IPS DF 19.7 (cell line): ENCODE measurements around the gene COMT.
"Not testable (repeated sequence)": the region's sequence is repeated elsewhere in the genome, so short reads cannot be mapped to it uniquely, and the experiment has no call there.

Experiments
- DNase-seq: peaks from one replicate; pipeline ENCODE4 v3.0.0-alpha.2; 2013; ENCODE audit warnings: low read depth, low spot score

COMT gene

DNA sequence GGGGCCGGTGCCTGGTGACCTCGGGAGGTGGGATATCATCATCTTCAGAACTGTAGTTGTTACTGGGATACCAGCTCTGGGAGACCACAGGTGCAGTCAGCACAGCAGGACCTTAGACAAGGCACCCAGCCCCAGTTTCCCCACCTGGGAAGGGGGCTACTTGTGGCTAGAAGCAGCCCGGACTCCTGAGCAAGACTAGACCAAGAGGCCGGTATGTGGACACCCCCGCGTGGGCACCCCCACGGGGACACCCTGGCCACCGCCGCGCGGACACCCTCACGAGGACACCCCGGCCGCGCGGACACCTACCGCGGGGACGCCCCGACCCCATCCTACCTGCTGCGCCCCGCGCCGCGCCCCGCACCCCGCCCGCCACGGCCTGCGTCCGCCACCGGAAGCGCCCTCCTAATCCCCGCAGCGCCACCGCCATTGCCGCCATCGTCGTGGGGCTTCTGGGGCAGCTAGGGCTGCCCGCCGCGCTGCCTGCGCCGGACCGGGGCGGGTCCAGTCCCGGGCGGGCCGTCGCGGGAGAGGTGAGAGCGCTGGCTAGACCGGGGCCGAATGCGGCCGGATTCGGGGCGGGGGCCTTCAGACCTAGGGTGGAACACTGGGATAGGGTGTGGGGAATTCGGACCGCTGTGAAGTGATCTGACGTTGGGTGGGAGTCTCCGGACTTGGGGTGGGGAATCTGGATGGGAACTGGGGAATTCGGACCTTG is at the start of gene COMT, which contains the start of gene TXNRD2:
TSS of gene COMT (plus strand) at position 408 of the 718 bp plus-strand sequence. CDS start 20,755 bp downstream, outside the sequence.
TSS of gene TXNRD2 (minus strand) at position 454 of the 718 bp plus-strand sequence. CDS start at position 439, 15 bp downstream.
- no peak for DNase-seq

- DNase-seq = no peak
Observed at GRCh38 chr22:19892257-19892879, 49.2 kb upstream of the COMT start.

GRCh38 chr22:19892925-19893324 is 48.6 kb upstream of the COMT start:
- DNase-seq = no peak

DNA sequence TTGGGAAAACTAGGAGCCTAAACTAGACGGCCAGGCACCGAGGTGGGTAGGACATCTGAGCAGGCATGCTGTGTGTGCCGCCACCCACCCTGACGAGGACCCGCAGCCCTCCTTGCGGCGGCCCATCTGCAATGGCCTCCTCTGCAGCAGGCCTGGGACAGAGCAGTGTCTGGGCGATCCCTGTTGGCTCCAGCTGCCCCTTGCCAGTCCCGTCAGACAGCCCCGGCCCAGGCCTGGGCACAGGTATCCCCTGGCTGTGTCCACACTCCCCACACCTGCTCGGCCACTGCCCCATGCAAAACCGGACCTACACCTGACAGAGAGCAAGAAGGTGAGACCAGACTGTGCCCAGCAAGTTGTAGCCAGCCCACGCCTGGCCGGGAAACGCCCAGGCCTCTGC is 48.2 kb upstream of the COMT start:
- DNase-seq = no peak

DNA sequence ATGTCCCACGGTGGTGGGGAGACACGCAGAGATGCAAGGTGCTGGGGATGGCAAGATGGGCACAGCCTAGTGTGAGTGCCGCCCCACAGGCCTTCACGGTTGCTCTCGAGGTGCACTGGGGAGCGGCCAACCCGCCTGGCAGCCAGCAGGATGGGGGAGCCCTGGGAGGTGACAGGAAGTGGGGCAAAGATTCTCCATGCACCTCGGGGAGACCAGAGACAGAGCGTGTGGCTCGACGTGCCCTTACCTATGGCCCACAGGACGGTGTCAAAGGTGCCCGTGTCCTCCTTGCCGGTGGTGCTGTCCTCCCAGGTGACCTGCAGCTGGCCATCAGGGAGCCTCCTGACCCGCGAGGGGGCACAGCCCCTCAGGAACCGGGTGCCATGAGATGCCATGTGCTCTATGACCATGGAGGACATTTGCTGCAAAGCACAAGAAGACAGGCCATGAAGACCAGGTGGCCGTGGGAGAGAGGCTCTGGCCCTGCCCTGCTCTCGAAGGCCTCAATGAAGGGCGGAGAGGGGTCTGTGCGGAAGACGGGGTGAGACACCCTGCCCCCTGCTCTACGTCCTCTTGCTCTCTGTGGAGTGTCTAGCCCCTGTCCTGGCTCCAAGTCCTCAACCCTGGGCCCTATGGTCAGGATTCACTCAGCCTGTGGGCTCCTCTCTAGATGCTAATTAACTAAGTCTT is 46.3 kb upstream of the COMT start:
- no peak for DNase-seq

DNA sequence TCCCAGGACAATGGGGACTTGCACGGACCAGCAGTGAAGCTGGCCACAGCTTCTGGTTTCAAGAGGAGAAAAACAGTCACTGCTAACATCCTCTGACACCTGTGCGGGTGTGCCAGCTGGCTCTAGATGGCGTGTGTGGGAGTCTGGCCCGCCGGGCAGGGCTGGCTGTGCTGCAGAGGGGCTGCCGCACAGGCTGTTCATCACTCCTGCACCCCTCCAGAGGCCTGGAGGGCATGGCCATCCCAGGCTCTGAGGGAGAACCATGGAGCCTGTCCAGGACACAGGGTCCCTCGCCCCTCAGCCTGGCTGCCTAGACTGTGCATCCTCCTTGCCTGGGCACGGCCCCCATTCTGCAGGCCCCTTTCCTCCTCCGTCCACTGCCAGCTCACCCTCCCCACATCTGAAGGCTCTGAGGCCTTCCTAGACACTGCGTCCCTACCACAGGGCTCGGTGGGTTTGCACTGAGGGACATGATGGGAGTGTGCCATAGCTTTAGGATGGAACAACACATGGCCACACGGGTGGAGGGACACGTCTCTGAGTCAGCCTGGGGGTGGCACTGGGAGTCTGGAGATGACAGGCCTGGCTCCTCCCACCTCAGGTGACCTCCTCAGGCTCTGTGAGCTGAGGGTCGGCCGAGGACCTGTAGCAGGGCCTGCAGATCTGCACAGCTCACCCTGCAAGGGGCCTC is 44.8 kb upstream of the COMT start:
- no peak for DNase-seq

GRCh38 chr22:19897726-19898125 is 43.8 kb upstream of the COMT start:
- DNase-seq = no peak

DNA sequence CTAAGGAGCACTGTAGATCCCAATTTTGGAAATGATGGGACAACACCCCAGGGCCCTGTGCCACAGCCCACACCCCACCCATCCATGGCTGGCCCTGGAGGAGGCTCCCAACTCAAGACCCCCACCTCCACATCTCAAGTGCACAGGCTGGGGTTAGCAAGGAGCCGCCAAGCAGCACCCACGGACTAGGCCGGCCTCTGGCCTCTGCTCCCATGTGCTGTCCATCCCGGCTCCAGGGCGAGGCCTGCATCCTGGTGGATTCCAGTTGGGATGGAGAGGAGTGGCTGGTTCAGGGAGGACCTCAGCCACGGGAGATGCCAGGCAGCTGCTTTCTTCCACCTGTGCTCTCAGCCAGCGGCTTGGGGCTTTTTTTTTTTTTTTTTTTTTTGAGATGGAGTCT is 43.4 kb upstream of the COMT start:
- DNase-seq = no peak

DNA sequence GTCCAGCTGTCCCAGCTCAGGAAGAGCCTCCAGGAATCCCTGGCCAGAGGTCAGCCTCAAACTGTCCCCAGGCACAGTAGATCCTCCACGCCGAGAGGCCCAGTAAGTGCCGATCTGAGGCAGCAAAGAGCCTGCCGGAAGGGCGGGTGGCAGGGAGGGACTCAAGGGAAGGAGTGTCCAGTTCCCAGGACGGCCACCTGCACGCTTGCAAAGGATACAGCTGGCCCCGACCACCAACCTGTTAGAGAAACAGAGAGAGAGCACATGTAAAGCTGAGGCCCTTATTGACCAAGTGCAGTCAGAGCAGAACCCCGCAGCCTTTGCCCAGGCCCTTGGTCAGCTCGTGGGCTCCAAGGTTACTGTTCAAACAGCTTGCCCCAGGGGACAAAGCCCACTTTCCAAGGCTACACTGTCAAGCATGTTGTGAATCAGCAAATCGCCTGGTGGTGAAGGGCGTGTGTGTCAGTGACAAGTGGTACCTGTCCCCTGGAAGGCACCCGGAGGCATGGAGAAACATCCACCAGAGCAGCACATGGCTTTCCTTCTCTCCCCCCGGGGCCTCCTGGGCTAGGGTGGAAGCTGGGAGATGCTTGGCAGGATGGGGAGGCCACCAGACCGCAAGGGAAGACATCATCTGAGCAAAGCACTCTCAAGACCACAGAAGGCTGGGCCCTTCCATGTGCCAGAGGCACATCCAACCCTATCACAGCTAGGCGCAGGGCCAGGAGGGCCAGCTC is 42.6 kb upstream of the COMT start:
- no peak for DNase-seq

DNA sequence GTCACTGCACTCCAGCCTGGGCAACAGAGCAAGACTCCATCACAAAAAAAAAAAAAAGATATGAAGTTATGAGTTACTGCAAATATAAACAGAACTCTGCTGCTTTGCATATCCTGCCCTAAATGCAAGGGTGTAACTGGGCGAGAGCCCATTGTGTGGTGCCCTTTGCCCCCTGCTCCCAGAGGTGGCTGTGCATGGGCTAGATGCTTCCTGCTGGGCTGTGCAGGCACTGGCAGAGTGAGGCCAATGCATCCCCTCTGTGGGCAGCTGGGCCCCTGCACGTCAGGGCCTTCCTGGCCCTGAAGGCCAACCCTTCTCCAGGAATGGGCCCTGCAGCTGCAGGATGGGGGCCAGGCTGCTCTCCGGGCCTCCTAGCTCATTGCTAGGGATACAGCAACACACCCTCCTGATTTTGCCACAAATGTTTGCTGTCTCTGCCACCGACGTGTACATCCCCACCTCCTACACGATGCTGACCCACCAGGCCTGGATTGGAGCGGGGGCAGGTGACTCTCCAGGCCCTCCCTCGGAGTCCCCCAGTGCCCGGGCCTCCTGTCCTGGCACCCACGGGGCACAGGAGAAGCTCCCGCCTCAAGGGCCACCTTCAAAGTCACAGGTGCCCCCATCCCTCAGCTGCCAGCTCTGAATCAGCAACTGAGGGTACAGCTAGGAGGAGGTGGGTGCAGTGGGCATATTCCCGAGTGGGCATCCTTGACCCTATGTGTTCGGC is 40.7 kb upstream of the COMT start:
- no peak for DNase-seq

DNA sequence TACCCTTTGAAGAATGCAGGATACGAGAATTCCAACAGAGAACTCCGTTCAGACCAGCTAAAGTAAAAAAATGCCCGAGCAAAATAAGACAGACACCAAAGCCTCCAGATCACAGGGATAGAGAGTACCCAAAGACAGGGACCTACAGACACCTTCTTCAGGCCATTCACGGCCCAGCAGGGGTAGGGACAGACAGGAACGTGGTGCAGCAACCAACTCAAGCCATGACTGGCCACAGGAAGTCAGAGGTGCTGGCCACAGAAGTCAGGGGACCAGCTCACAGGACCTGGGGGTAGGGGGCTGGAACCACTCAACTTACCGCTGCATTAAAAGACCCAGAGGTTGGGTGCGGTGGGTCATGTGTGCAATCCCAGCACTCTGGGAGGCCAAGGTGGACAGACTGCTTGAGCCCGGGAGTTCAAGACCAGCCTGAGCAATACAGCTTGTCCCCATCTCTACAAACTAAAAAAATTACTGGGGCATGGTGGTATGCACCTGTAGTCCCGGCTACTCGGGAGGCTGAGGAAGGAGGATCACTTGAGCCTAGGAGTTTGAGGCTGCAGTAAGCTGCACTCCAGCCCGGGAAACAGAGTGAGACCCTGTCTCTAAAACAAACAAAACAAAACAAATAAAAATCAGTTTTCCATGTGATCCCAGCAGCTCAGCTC is 39.9 kb upstream of the COMT start:
- no peak for DNase-seq

DNA sequence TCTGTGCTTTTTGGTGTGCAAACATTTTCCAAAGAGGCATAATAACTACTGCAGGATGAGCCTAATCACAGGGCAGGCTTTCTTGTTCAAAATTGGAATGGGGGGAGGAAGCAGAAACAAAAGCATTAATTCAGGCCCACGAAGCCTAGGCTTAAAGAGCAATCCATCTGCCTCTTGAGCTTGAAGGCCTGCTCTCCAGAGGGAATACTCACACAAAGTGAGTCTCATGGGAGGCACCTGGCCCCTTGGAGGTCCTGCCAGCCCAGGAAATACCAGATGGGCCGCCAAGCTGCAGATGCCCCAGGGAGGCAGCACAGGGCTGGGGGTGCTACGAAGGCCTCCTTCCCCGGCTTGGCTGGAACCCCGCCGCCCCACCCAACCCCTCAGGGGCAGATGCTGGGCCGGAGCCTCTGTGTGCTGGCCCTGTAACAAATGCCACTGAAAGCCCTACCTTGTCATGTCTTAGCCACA is 39.3 kb upstream of the COMT start:
- DNase-seq = no peak

- no peak for DNase-seq
Observed at GRCh38 chr22:19903031-19903430, 38.5 kb upstream of the COMT start.

DNA sequence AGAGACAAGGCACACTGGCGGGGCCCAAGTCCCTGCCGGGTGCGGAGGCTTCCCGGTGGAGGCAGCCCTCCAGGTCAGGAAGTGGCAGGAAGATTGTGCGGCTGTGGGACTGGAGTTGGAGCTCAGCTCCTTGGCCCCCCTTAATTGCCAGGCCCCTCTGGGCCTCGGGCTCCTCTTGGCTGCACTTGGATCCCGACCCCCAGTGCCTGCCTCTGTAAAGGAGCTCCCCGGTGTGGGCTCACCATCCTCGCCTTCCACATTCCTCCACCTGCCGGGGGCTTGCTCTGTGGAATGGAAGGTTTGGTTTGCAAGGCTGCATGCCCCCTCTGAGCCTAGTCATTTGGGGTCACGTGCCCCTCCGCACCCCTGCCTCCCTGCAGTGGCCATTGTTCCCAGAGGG is 38.1 kb upstream of the COMT start:
- DNase-seq = no peak

GRCh38 chr22:19904174-19904856 is 37.3 kb upstream of the COMT start:
- no peak for DNase-seq

DNA sequence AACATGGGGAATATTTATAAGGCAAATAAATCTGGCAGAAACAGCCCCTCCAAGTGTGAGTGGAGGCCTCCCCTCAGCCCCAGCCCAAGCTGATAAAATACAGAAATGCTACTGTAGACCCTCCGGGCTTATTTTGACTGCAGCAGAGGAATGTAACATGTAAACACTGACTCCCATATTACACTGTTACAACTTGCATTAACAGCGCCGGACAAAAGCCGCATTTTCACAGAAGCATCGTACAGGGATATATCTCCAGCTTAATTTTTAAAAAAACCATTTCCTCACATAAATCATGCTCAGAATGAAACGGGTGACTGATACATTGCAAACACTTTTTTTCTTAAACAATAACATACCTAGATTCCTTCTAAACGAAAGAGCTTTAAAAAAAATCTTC is 36.6 kb upstream of the COMT start:
- DNase-seq = no peak

GRCh38 chr22:19905347-19906276 is 36.0 kb upstream of the COMT start:
- no peak for DNase-seq

- DNase-seq = not testable (repeated sequence)
Observed at GRCh38 chr22:19906864-19907263, 34.7 kb upstream of the COMT start.
